OCI-LY1 (cell line): ENCODE data around the gene FFAR1.

Experiments
- EZH2 ChIP-seq: fragments of 200-600 bp; sonication (generic), shearing (Covaris generic); IDR thresholded peaks from 2 replicates; pipeline ENCODE4 v1.8.0; 2017; ENCODE audit warnings: borderline replicate concordance, mixed run types, mild to moderate bottlenecking, antibody characterized with exemption, low read length, moderate library complexity, mixed read lengths
- TF ChIP-seq, protein P1 (sequence below): fragments of 200-600 bp; sonication (generic), shearing (Covaris generic); IDR thresholded peaks from 2 replicates; pipeline ENCODE4 v1.5.1; 2017; ENCODE audit warnings: mild to moderate bottlenecking, antibody characterized with exemption, low read length, moderate library complexity, mixed read lengths

- TF ChIP-seq, protein P1, sequence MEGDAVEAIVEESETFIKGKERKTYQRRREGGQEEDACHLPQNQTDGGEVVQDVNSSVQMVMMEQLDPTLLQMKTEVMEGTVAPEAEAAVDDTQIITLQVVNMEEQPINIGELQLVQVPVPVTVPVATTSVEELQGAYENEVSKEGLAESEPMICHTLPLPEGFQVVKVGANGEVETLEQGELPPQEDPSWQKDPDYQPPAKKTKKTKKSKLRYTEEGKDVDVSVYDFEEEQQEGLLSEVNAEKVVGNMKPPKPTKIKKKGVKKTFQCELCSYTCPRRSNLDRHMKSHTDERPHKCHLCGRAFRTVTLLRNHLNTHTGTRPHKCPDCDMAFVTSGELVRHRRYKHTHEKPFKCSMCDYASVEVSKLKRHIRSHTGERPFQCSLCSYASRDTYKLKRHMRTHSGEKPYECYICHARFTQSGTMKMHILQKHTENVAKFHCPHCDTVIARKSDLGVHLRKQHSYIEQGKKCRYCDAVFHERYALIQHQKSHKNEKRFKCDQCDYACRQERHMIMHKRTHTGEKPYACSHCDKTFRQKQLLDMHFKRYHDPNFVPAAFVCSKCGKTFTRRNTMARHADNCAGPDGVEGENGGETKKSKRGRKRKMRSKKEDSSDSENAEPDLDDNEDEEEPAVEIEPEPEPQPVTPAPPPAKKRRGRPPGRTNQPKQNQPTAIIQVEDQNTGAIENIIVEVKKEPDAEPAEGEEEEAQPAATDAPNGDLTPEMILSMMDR: no peak
- TF ChIP-seq EZH2: no peak
Observed at GRCh38 chr19:35305181-35305580, 42.5 kb upstream of the FFAR1 start.
